ENCODE results near the gene C14orf180.

DNA sequence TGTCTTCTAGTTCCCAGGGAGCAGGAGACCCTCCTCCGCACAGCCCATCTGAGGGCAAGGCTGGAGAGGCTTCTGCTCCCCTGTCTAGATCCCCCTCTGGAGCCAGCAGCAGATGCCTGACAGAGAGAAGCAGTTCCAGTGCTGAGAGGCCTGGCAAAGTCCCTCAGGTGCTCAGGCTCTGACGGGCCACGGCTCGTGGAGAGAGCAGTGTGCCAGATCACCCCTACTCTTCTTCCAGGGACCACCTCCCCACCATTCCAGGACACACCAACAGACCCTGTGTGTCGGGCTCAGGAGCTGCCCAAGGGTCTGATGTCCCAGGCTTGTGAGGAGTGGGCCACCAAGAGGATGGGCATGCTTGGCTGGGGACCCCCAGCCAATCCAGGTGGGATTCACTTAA lies 22.5 kb upstream of the C14orf180 start:
- TF ChIP-seq USF2 (IDR thresholded peaks at IDR 0.05; ENCODE audit: low read length): no peak
- no peak for TF ChIP-seq CTCF (IDR thresholded peaks at IDR 0.05; ENCODE audit: control extremely low read depth in 1 of 3, insufficient read depth in 1 of 3, low read depth in 1 of 3, low read length in 3 of 3)
- no peak for TF ChIP-seq MAX (IDR thresholded peaks at IDR 0.05)
- TF ChIP-seq NRF1 (IDR thresholded peaks at IDR 0.05; ENCODE audit: low read depth, low read length): no peak
- no peak for TF ChIP-seq POLR2AphosphoS5 (IDR thresholded peaks at IDR 0.05; ENCODE audit: low read depth, low read length)
- no peak for TF ChIP-seq KDM5A (IDR thresholded peaks at IDR 0.05; ENCODE audit: low read length)
- TF ChIP-seq PHF8 (conservative IDR thresholded peaks at IDR 0.05; ENCODE audit: low read depth, low read length): no peak
- TF ChIP-seq SIRT6 (IDR thresholded peaks at IDR 0.05; ENCODE audit: low read length): no peak
- no peak for TF ChIP-seq TEAD4 (IDR thresholded peaks at IDR 0.05; ENCODE audit: low read depth, low read length)
- TF ChIP-seq HDAC6 (IDR thresholded peaks at IDR 0.05; ENCODE audit: low read depth, low read length): no peak
- no peak for TF ChIP-seq BCL11A (IDR thresholded peaks at IDR 0.05; ENCODE audit: low read depth in 2 of 2, low read length in 2 of 2)
